ENCODE measurements around the gene ZNF556. TPM values are rescaled to one million over a fixed set of nuclear protein-coding genes. Genes with fewer than 3 reads are reported as not detected.

The ZNF556 gene
- total and polyA plus RNA-seq, 10 of the 15 experiments (the other 5 are each of a cell fraction or from before 2014, with no cell fraction given), result not detected

GRCh38 chr19:2885736-2886135, 18.6 kb downstream of the ZNF556 start:
- TF ChIP-seq EGR1 (IDR thresholded peaks at IDR 0.05; ENCODE audit: borderline replicate concordance in 1 of 2, low read depth in 2 of 2, low read length in 2 of 2) (no peak), JUND (IDR thresholded peaks at IDR 0.05; ENCODE audit: low read depth, low read length) (no peak), ATF3 (IDR thresholded peaks at IDR 0.05; ENCODE audit: borderline replicate concordance, extremely low read depth, low read depth, low read length) (no peak)
- ChIA-PET CTCF (interaction anchor here (0.9 to 3.1 kb wide), 3 partner anchors 62 to 237 kb away, joined by 3 to 17 read pairs (median 3); no protein-coding TSS in a partner anchor), RAD21 (ENCODE audit: unreplicated experiment) (no interaction called here), POLR2A (no interaction called here), SMC1A (ENCODE audit: uncharacterized antibody, unreplicated experiment) (no interaction called here)
- FAIRE-seq (no peak), ATAC-seq (no peak), DNase-seq (ENCODE audit: low read depth, low spot score) (no peak)
- no TSS peak for BruUV-seq (replicated peaks)
- Histone ChIP-seq H2AFZ (ENCODE audit: control insufficient read depth, low read depth, low read length) (no peak overlapping the region), H3K79me2 (ENCODE audit: control insufficient read depth, insufficient read depth, low read length) (no peaks in the 10 kb centered on the region), H4K20me1 (ENCODE audit: control insufficient read depth, insufficient read depth) (no peaks in the 10 kb centered on the region), H3K4me2 (ENCODE audit: control insufficient read depth, insufficient read depth) (no peak overlapping the region), H3K27me3 (replicated peaks in 1 of 2; ENCODE audit: control insufficient read depth in 2 of 2, insufficient read depth in 2 of 2, low read length in 1 of 2) (no peaks in the 10 kb centered on the region), H3K9me3 (replicated peaks; ENCODE audit: control insufficient read depth, insufficient read depth, low read length) (no peaks in the 10 kb centered on the region; the same call in 2 of the 3 replicates), H3K36me3 (ENCODE audit: control insufficient read depth in 2 of 2, insufficient read depth in 2 of 2, low read length in 1 of 2) (no peaks in the 10 kb centered on the region), H3K9ac (ENCODE audit: control insufficient read depth, insufficient read depth, low read length) (no peak overlapping the region), H3K27ac (ENCODE audit: control insufficient read depth, insufficient read depth) (no peak overlapping the region), H3K4me3 (no peak overlapping the region), H3K4me1 (ENCODE audit: control insufficient read depth, insufficient read depth, low read length) (peaks cover 3% of the 10 kb centered on the region; the same call in 1 of the 2 replicates)
- intact Hi-C loops (cut with micrococcal nuclease; ENCODE audit: unreplicated experiment), result loop anchor here (5.0 to 10.0 kb wide), 2 partner anchors 59 to 238 kb away; partner anchors contain the start of gene ZNF77
- 66% methylated on average over 17 of the region's 17 CpGs for WGBS (ENCODE audit: insufficient coverage, insufficient replicate concordance, low lambda C conversion rate, missing lambda C conversion rate)
- in situ Hi-C loops (cut with MboI), result loop anchor here (5.0 kb wide), 1 partner anchor 238 kb away; no protein-coding TSS in a partner anchor

- peaks cover 3% of the 10 kb centered on the region; the same call in 1 of the 2 replicates for H3K4me1 ChIP-seq (ENCODE audit: control insufficient read depth, insufficient read depth, low read length)
- peak overlapping the region; percentile 66 for H2AFZ ChIP-seq (ENCODE audit: control insufficient read depth, low read depth, low read length)
- no peaks in the 10 kb centered on the region for H3K79me2 ChIP-seq (ENCODE audit: control insufficient read depth, insufficient read depth, low read length)
- no peaks in the 10 kb centered on the region for H4K20me1 ChIP-seq (ENCODE audit: control insufficient read depth, insufficient read depth)
- no peak overlapping the region for H3K9ac ChIP-seq (ENCODE audit: control insufficient read depth, insufficient read depth, low read length)
- no peaks in the 10 kb centered on the region for H3K36me3 ChIP-seq (ENCODE audit: control insufficient read depth in 2 of 2, insufficient read depth in 2 of 2, low read length in 1 of 2)
- ChIA-PET POLR2A (interaction anchor here (0.5 to 0.6 kb wide), 2 partner anchors 75 to 388 kb away, joined by 4 read pairs; no protein-coding TSS in a partner anchor), RAD21 (ENCODE audit: unreplicated experiment) (interaction anchor here (0.6 to 1.5 kb wide), 4 partner anchors 13 to 1461 kb away, joined by 3 to 10 read pairs (median 5); partner anchors contain the start of gene ZNF57), SMC1A (ENCODE audit: uncharacterized antibody, unreplicated experiment) (interaction anchor here (0.9 to 2.0 kb wide), 6 partner anchors 13 to 246 kb away, joined by 3 to 9 read pairs (median 4); partner anchors contain the start of gene ZNF57), CTCF (interaction anchor here (0.6 to 3.1 kb wide), 24 partner anchors 11 to 239 kb away, joined by 3 to 29 read pairs (median 4); partner anchors contain the start of gene ZNF57)
- no peak overlapping the region for H3K4me2 ChIP-seq (ENCODE audit: control insufficient read depth, insufficient read depth)
- in situ Hi-C loops (cut with MboI) (loop anchor here (5.0 kb wide), 1 partner anchor 240 kb away; no protein-coding TSS in a partner anchor), intact Hi-C loops (cut with micrococcal nuclease; ENCODE audit: unreplicated experiment) (loop anchor here (5.0 to 10.0 kb wide), 2 partner anchors 57 to 240 kb away; partner anchors contain the start of gene ZNF77)
- DNase-seq (ENCODE audit: low read depth, low spot score), result no peak
- H3K27me3 ChIP-seq (replicated peaks in 1 of 2; ENCODE audit: control insufficient read depth in 2 of 2, insufficient read depth in 2 of 2, low read length in 1 of 2), result no peaks in the 10 kb centered on the region
- 1% methylated on average over 9 of the region's 9 CpGs for WGBS (ENCODE audit: insufficient coverage, insufficient replicate concordance, low lambda C conversion rate, missing lambda C conversion rate)
- BruUV-seq (replicated peaks), result no TSS peak
- no peaks in the 10 kb centered on the region; the same call in 2 of the 3 replicates for H3K9me3 ChIP-seq (replicated peaks; ENCODE audit: control insufficient read depth, insufficient read depth, low read length)
- no peak overlapping the region for H3K27ac ChIP-seq (ENCODE audit: control insufficient read depth, insufficient read depth)
- peak; percentile 95 for FAIRE-seq
- ATAC-seq, result peak; percentile 89
- H3K4me3 ChIP-seq, result no peak overlapping the region
- peak; percentile 50; the same call in 1 of the 2 replicates for TF ChIP-seq SMC3 (IDR thresholded peaks at IDR 0.05; ENCODE audit: borderline replicate concordance, low read length)
- no peak for TF ChIP-seq CBX3 (IDR thresholded peaks at IDR 0.05; ENCODE audit: borderline replicate concordance, low read depth)
- TF ChIP-seq HDAC6 (IDR thresholded peaks at IDR 0.05; ENCODE audit: unreplicated experiment), result no peak
- no peak for TF ChIP-seq TCF7 (IDR thresholded peaks at IDR 0.05; ENCODE audit: borderline replicate concordance)
- peak; percentile 60 for TF ChIP-seq RAD21 (IDR thresholded peaks at IDR 0.05; ENCODE audit: insufficient read depth, low read depth, low read length)
- no peak for TF ChIP-seq ELK1 (IDR thresholded peaks at IDR 0.05; ENCODE audit: low read depth, low read length)
- TF ChIP-seq SMAD1 (IDR thresholded peaks at IDR 0.05; ENCODE audit: low read depth, partially characterized antibody), result no peak
- TF ChIP-seq ZNF384 (IDR thresholded peaks at IDR 0.05; ENCODE audit: borderline replicate concordance, low read depth, low read length), result 0 out of 2 replicates have a peak, but pooled peaks have one; percentile 6
These were observed 20.3 kb downstream of the ZNF556 start for GRCh38 chr19:2887391-2887914.

Measured in GM12878 (cell line).